Loucy (cell line): ENCODE results near the gene ZFPL1.
A peak's percentile ranks its signal among the peaks of the same experiment; 100 is the strongest.

ENCODE experiments used
- H2AFZ ChIP-seq: fragments of 200-600 bp; sonication (generic); 2 replicates; pipeline ENCODE4 v1.6.0; 2016; ENCODE audit warnings: antibody characterized with exemption, mild to moderate bottlenecking, low read length, moderate library complexity
- H3F3A ChIP-seq: fragments of 200-600 bp; 2 replicates; pipeline ENCODE4 v1.6.0; 2016; ENCODE audit warnings: antibody characterized with exemption, low read depth, mild to moderate bottlenecking
- H3K27me3 ChIP-seq: fragments of 200-600 bp; sonication (generic); 2 replicates; pipeline ENCODE4 v1.6.1; 2014; ENCODE audit warnings: low read length, mild to moderate bottlenecking; ENCODE audit not compliant: insufficient read depth, poor library complexity, severe bottlenecking
- H3K36me3 ChIP-seq: fragments of 200-600 bp; sonication (generic); 2 replicates; pipeline ENCODE4 v1.6.1; 2016; ENCODE audit warnings: low read length; ENCODE audit not compliant: insufficient read depth
- H3K4me1 ChIP-seq: fragments of 200-600 bp; sonication (generic); 2 replicates; pipeline ENCODE4 v1.5.1; 2014; ENCODE audit warnings: low read length, mild to moderate bottlenecking; ENCODE audit not compliant: insufficient read depth, poor library complexity, severe bottlenecking
- H3K4me2 ChIP-seq: fragments of 200-600 bp; sonication (generic); 2 replicates; pipeline ENCODE4 v1.6.0; 2014; ENCODE audit warnings: antibody characterized with exemption, low read length, low read depth, mild to moderate bottlenecking; ENCODE audit not compliant: poor library complexity, severe bottlenecking
- H3K4me3 ChIP-seq: fragments of 200-600 bp; sonication (generic); 2 replicates; pipeline ENCODE4 v1.5.1; 2014; ENCODE audit warnings: low read length, mild to moderate bottlenecking, mixed read lengths; ENCODE audit not compliant: poor library complexity, severe bottlenecking
- H3K79me2 ChIP-seq: fragments of 200-600 bp; sonication (generic); 2 replicates; pipeline ENCODE4 v1.6.1; 2014; ENCODE audit warnings: low read length; ENCODE audit not compliant: insufficient read depth
- H3K9ac ChIP-seq: fragments of 200-600 bp; sonication (generic); 2 replicates; pipeline ENCODE4 v1.6.0; 2014; ENCODE audit warnings: mild to moderate bottlenecking, low read depth, low read length, moderate library complexity; ENCODE audit not compliant: poor library complexity, severe bottlenecking
- H3K9me2 ChIP-seq: fragments of 200-600 bp; sonication (generic); replicated peaks from 2 replicates; pipeline ENCODE4 v1.6.1; 2016; ENCODE audit warnings: low read depth, low read length, mixed read lengths
- H3K9me3 ChIP-seq: fragments of 200-600 bp; sonication (generic); 2 replicates; pipeline ENCODE4 v1.6.1; 2014; ENCODE audit warnings: mild to moderate bottlenecking, antibody characterized with exemption, low read length, low read depth; ENCODE audit not compliant: insufficient read depth
- H4K20me1 ChIP-seq: fragments of 200-600 bp; sonication (generic); 2 replicates; pipeline ENCODE4 v1.6.0; 2014; ENCODE audit warnings: antibody characterized with exemption, low read length, mild to moderate bottlenecking; ENCODE audit not compliant: insufficient read depth, poor library complexity, severe bottlenecking
- EZH2phosphoT487 ChIP-seq: fragments of 200-600 bp; IDR thresholded peaks from 2 replicates; pipeline ENCODE4 v1.6.1; 2018; ENCODE audit warnings: antibody characterized with exemption, mild to moderate bottlenecking, moderate library complexity, borderline replicate concordance
- TF ChIP-seq, protein P1 (sequence below): fragments of 200-600 bp; sonication (generic); conservative IDR thresholded peaks from 2 replicates; pipeline ENCODE4 v1.5.1; 2014; ENCODE audit warnings: mild to moderate bottlenecking, antibody characterized with exemption, low read length

Gene ZFPL1

DNA sequence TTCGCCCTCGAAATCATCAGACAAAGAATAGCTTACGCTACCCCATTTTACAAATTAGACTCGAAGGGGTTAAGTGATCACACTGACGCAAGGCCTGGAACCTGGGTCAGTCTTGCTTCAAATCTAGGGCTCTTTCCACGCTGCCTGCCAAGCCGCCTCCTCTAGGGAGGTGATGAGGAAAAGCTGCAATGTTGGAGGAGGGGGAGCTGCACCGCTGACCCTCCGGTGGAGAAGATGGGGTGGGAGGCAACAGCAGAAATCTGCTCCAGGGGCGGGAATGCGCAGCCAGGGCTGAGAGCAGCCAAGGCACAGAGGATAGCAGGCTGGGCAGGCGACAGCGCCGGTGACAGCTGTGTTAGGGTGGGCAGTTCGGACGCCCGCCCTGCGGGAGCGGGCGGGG, 49.7 kb downstream of the ZFPL1 start:
- Histone ChIP-seq H3K9ac (peak overlapping the region; percentile 88), H3K4me3 (peak overlapping the region; percentile 84), H2AFZ (no peak overlapping the region; the same call in 1 of the 2 replicates)

DNA sequence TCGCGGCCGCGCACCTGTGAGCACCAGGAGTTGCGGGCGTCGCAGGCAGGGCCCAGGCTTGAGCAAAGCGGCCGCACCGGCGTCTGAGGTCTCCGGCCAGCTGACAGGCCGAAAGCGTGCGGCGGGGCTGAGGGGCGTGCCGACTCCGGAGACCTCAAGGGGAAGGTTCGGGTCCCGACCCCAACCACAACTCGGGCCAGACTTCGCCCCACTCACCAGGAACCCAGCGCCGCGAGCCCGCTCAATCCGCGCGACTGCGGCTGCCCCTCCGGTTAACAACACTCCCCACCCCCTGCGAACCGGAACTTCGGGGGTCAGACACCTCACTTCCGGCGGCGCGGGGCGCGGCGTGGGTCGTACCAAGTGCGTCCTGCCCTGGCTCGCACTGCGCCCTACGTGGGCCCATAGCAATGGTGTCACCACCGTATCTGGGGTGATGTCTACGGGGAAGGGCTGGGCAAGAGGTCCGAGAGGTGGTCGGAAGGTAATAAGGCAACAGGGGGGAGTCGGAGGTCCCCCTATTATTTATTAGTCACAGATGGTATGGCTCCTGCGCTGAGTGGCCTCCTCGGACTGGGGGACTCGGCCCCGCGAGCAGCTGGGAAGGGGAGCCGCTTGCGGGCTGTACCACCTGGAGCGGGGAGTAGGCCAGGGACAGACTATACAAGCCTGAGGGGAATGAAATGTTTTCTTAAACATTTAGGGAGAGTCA, 50.4 kb downstream of the ZFPL1 start, which contains the start of gene SYVN1:
Gene SYVN1 (minus strand): TSS at position 280 of the 712 bp plus-strand sequence. CDS start 918 bp downstream, outside the sequence.
- peak within 1 kb of the TSS; percentile 92 for H2AFZ ChIP-seq

More for the DNA sequence above, 49.7 kb downstream of the ZFPL1 start:
- no peaks in the 10 kb centered on the region for H3K9me3 ChIP-seq
- no peaks in the 10 kb centered on the region for H3F3A ChIP-seq
- no peaks in the 10 kb centered on the region for H3K9me2 ChIP-seq
- H3K4me2 ChIP-seq = peak overlapping the region; percentile 98
- peaks cover 26% of the 10 kb centered on the region for H3K36me3 ChIP-seq
- TF ChIP-seq, protein P1, sequence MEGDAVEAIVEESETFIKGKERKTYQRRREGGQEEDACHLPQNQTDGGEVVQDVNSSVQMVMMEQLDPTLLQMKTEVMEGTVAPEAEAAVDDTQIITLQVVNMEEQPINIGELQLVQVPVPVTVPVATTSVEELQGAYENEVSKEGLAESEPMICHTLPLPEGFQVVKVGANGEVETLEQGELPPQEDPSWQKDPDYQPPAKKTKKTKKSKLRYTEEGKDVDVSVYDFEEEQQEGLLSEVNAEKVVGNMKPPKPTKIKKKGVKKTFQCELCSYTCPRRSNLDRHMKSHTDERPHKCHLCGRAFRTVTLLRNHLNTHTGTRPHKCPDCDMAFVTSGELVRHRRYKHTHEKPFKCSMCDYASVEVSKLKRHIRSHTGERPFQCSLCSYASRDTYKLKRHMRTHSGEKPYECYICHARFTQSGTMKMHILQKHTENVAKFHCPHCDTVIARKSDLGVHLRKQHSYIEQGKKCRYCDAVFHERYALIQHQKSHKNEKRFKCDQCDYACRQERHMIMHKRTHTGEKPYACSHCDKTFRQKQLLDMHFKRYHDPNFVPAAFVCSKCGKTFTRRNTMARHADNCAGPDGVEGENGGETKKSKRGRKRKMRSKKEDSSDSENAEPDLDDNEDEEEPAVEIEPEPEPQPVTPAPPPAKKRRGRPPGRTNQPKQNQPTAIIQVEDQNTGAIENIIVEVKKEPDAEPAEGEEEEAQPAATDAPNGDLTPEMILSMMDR = no peak
- no peak for TF ChIP-seq EZH2phosphoT487
- peaks cover 24% of the 10 kb centered on the region for H3K4me1 ChIP-seq
- no peaks in the 10 kb centered on the region for H3K27me3 ChIP-seq
- H3K79me2 ChIP-seq = peaks cover 26% of the 10 kb centered on the region
- H4K20me1 ChIP-seq = peaks cover 21% of the 10 kb centered on the region

DNA sequence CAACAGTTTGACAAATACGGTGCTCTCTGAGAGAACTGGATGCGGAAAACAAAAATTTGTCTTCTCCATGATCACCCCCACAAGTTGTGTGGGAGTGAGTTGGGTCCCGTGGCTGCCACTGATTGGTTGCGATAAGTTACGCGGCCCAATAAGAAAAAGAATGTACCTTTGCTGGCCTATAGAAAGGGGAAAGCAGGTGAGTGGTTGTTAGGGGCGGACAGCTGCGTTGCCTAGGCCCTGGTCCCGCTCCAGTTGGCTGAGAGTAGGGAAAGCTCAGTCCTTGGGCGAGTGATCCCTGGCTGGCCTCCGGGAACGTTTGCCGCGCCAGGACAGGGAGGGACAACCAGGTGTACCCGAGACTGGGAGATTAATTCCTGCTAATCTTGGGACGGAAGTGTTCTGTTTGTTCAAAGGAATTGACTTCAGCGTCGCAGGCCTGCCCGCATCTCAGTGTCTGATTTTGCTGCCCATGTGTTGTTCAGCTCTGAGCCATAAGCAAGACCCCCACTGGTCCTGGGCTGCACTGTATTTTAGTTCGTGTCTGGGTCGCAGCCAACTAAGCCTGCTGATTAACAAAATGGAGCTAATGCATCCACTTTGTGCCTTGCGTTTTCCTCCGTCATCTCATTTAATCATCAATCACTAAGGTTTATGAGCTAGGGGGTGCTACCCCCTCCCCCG, 51.1 kb downstream of the ZFPL1 start:
- no peaks in the 10 kb centered on the region for H3F3A ChIP-seq
- no peaks in the 10 kb centered on the region for H3K27me3 ChIP-seq
- no peaks in the 10 kb centered on the region for H3K9me2 ChIP-seq
- H3K4me1 ChIP-seq = peaks cover 24% of the 10 kb centered on the region
- no peaks in the 10 kb centered on the region for H3K9me3 ChIP-seq
- H3K36me3 ChIP-seq = peaks cover 12% of the 10 kb centered on the region; the same call in 1 of the 2 replicates
- peak overlapping the region; percentile 98 for H3K4me2 ChIP-seq
- H3K4me3 ChIP-seq = peak overlapping the region; percentile 84
- H2AFZ ChIP-seq = peak overlapping the region; percentile 92
- H3K9ac ChIP-seq = peak overlapping the region; percentile 88
- TF ChIP-seq, protein P1 = no peak
- no peak for TF ChIP-seq EZH2phosphoT487
- H4K20me1 ChIP-seq = peaks cover 21% of the 10 kb centered on the region
- peaks cover 26% of the 10 kb centered on the region for H3K79me2 ChIP-seq

More for the DNA sequence above, 50.4 kb downstream of the ZFPL1 start, which contains the start of gene SYVN1:
- peak within 1 kb of the TSS; percentile 88 for H3K9ac ChIP-seq
- peaks cover 24% of the 10 kb centered on the region for H3K4me1 ChIP-seq
- peak within 1 kb of the TSS; percentile 98 for H3K4me2 ChIP-seq
- H3K9me3 ChIP-seq = no peaks in the 10 kb centered on the region
- TF ChIP-seq, protein P1 = no peak
- no peak for TF ChIP-seq EZH2phosphoT487
- H3K9me2 ChIP-seq = no peaks in the 10 kb centered on the region
- H3K4me3 ChIP-seq = peak within 1 kb of the TSS; percentile 84
- H3F3A ChIP-seq = no peaks in the 10 kb centered on the region
- H3K27me3 ChIP-seq = no peaks in the 10 kb centered on the region
- peaks cover 21% of the 10 kb centered on the region for H4K20me1 ChIP-seq
- peaks cover 19% of the 10 kb centered on the region; the same call in 1 of the 2 replicates for H3K36me3 ChIP-seq
- H3K79me2 ChIP-seq = peaks cover 26% of the 10 kb centered on the region
